SK-N-SH (cell line): ENCODE data around the gene UEVLD.

Source experiments
- CHD2 ChIP-seq: fragments of 150-350 bp; IDR thresholded peaks from 2 replicates; pipeline ENCODE4 v1.6.1; 2018; ENCODE audit warnings: low read length; ENCODE audit not compliant: partially characterized antibody
- CTCF ChIP-seq: fragments of 200-600 bp; sonication (generic); IDR thresholded peaks from 2 replicates; pipeline ENCODE4 v1.6.1; 2017; ENCODE audit warnings: antibody characterized with exemption, mild to moderate bottlenecking, moderate library complexity
- FOXJ3 ChIP-seq: sonication (generic); formaldehyde crosslinking; IDR thresholded peaks from 2 replicates; pipeline ENCODE4 v1.5.1; 2020; ENCODE audit warnings: mild to moderate bottlenecking, missing genetic modification reagents
- GABPA ChIP-seq: IDR thresholded peaks from 2 replicates; pipeline ENCODE4 v1.4.0; 2012; ENCODE audit warnings: low read depth, mild to moderate bottlenecking
- SIN3A ChIP-seq: IDR thresholded peaks from 2 replicates; pipeline ENCODE4 v1.6.1; 2012; ENCODE audit warnings: low read depth, mild to moderate bottlenecking, low read length, moderate library complexity, borderline replicate concordance
- USF1 ChIP-seq: IDR thresholded peaks from 2 replicates; pipeline ENCODE4 v1.4.0; 2012; ENCODE audit warnings: low read depth, borderline replicate concordance
- ZBTB33 ChIP-seq: IDR thresholded peaks from 2 replicates; pipeline ENCODE4 v1.4.0; 2012; ENCODE audit warnings: low read depth, borderline replicate concordance

- TF ChIP-seq FOXJ3 (CRISPR knock-in tag) (no peak), ZBTB33 (no peak), CTCF (no peak), SIN3A (no peak), USF1 (no peak), GABPA (no peak), CHD2 (no peak)
Measured at GRCh38 chr11:18536209-18536608, 52.3 kb downstream of the UEVLD start.
